ENCODE measurements around the gene CCNT2. TPM values are rescaled to one million over a fixed set of nuclear protein-coding genes. Genes with fewer than 3 reads are reported as not detected.

Gene CCNT2
- total RNA-seq, 1 donor from 2014 or later = 48.5 TPM

Other genes with a start within 250 kb of the CCNT2 start
- gene TMEM163, start 199.8 kb upstream of the CCNT2 start, total RNA-seq = 0.23 TPM in 1 of 2 replicates, not detected in the other
- not detected in 2 replicates for gene ACMSD, start 80.2 kb upstream of the CCNT2 start, total RNA-seq
- not detected in 2 replicates for gene MAP3K19, start 128.6 kb downstream of the CCNT2 start, total RNA-seq
- gene RAB3GAP1, start 133.5 kb downstream of the CCNT2 start, total RNA-seq = 24.2 and 26.3 TPM in 2 replicates

Data from activated CD4-positive, alpha-beta T cell treated with anti-CD3 and anti-CD28 coated beads, Interleukin-2, amount 10 ng/mL, durations not matched to agents 24 days and 14 days (primary cell).